WTC11 (cell line): ENCODE measurements around the gene TBC1D22A. TPM values are rescaled to one million over a fixed set of nuclear protein-coding genes. Genes with fewer than 3 reads are reported as not detected.

Experiments
- ATAC-seq: fragments of 200-7000 bp; cut with Tn5 transposase; 2 replicates; pipeline ENCODE4 v1.10.0; 2021; ENCODE audit warnings: mild to moderate bottlenecking, moderate library complexity
- CTCF ChIA-PET: fragments of 300-600 bp; sonication (Branson Sonifier 250); formaldehyde crosslinking; loops from one replicate; lab custom pipeline; 2021; ENCODE audit warnings: antibody characterized with exemption; lab: Charles Lee
- POLR2A ChIA-PET: fragments of 350-600 bp; sonication (Branson Sonifier 250); formaldehyde crosslinking; loops from one replicate; lab custom pipeline; 2021; ENCODE audit warnings: antibody characterized with exemption; lab: Charles Lee
- DNase-seq: peaks from one replicate; pipeline ENCODE4 v3.0.0; 2021; ENCODE audit warnings: low spot score
- H3K27ac Mint-ChIP-seq: 2 replicates; pipeline ENCODE4 v1.8.0; 2021; ENCODE audit warnings: mixed read lengths
- H3K27me3 Mint-ChIP-seq: 2 replicates; pipeline ENCODE4 v1.8.0; 2021; ENCODE audit warnings: low read depth, mild to moderate bottlenecking, moderate library complexity, mixed read lengths
- H3K36me3 Mint-ChIP-seq: 2 replicates; pipeline ENCODE4 v1.8.0; 2021; ENCODE audit warnings: mixed read lengths
- H3K4me1 Mint-ChIP-seq: 2 replicates; pipeline ENCODE4 v1.8.0; 2022; ENCODE audit warnings: mixed read lengths
- H3K4me3 Mint-ChIP-seq: 2 replicates; pipeline ENCODE4 v1.8.0; 2021; ENCODE audit warnings: mild to moderate bottlenecking, moderate library complexity, mixed read lengths
- H3K9me3 Mint-ChIP-seq: 2 replicates; pipeline ENCODE4 v1.8.0; 2021; ENCODE audit warnings: mixed read lengths
- ATF6 ChIP-seq: sonication (generic); formaldehyde crosslinking; IDR thresholded peaks from 2 replicates; pipeline ENCODE4 v1.8.1; 2023; ENCODE audit warnings: mild to moderate bottlenecking, missing genetic modification reagents
- CBFB ChIP-seq: sonication (generic); formaldehyde crosslinking; IDR thresholded peaks from 2 replicates; pipeline ENCODE4 v1.8.1; 2022; ENCODE audit warnings: mild to moderate bottlenecking, low read depth, missing genetic modification reagents
- CREM ChIP-seq: sonication (generic); formaldehyde crosslinking; IDR thresholded peaks from 2 replicates; pipeline ENCODE4 v1.8.1; 2022; ENCODE audit warnings: mild to moderate bottlenecking, missing genetic modification reagents, moderate library complexity
- CTCF ChIP-seq: fragments of 200-600 bp; IDR thresholded peaks from 2 replicates; pipeline ENCODE4 v1.8.0; 2022; ENCODE audit warnings: antibody characterized with exemption
- FOXK1 ChIP-seq: sonication (generic); formaldehyde crosslinking; IDR thresholded peaks from 2 replicates; pipeline ENCODE4 v1.8.0; 2022; ENCODE audit warnings: mild to moderate bottlenecking, moderate library complexity, missing genetic modification reagents
- FOXP1 ChIP-seq: sonication (generic); formaldehyde crosslinking; IDR thresholded peaks from 2 replicates; pipeline ENCODE4 v1.8.0; 2022; ENCODE audit warnings: missing genetic modification reagents, mild to moderate bottlenecking, moderate library complexity, borderline replicate concordance
- GRHL2 ChIP-seq: fragments of 250-450 bp; sonication (Bioruptor Pico); IDR thresholded peaks from 2 replicates; pipeline ENCODE4 v1.8.0; 2022; ENCODE audit warnings: mild to moderate bottlenecking, moderate library complexity; ENCODE audit not compliant: insufficient replicate concordance, severe bottlenecking
- HMGA2 ChIP-seq: fragments of 250-450 bp; sonication (Bioruptor Pico); IDR thresholded peaks from 2 replicates; pipeline ENCODE4 v1.4.0; 2021; ENCODE audit warnings: mild to moderate bottlenecking, moderate library complexity
- IRF2 ChIP-seq: sonication (generic); formaldehyde crosslinking; IDR thresholded peaks from 2 replicates; pipeline ENCODE4 v1.8.0; 2022; ENCODE audit warnings: low read depth, missing genetic modification reagents, borderline replicate concordance
- RORB ChIP-seq: fragments of 250-450 bp; sonication (Bioruptor Pico); IDR thresholded peaks from 2 replicates; pipeline ENCODE4 v1.9.0; 2021; ENCODE audit warnings: mild to moderate bottlenecking
- ZNF121 ChIP-seq: sonication (generic); formaldehyde crosslinking; IDR thresholded peaks from 2 replicates; pipeline ENCODE4 v1.8.0; 2023; ENCODE audit warnings: missing genetic modification reagents
- ZNF232 ChIP-seq: sonication (generic); formaldehyde crosslinking; IDR thresholded peaks from 2 replicates; pipeline ENCODE4 v1.8.0; 2022; ENCODE audit warnings: mild to moderate bottlenecking, missing genetic modification reagents
- ZNF425 ChIP-seq: fragments of 250-450 bp; sonication (Bioruptor Pico); conservative IDR thresholded peaks from 2 replicates; pipeline ENCODE4 v1.9.0; 2021; ENCODE audit warnings: mild to moderate bottlenecking
- ZNF671 ChIP-seq: fragments of 250-450 bp; sonication (Bioruptor Pico); IDR thresholded peaks from 2 replicates; pipeline ENCODE4 v1.8.0; 2021; ENCODE audit warnings: mild to moderate bottlenecking
- total RNA-seq: library from RNA; stranded (reverse); gene quantifications from 3 replicates; pipeline ENCODE4 v1.2.3, GENCODE V29; 2021
- TF ChIP-seq, protein P1 (sequence below): fragments of 250-450 bp; sonication (Bioruptor Pico); IDR thresholded peaks from 2 replicates; pipeline ENCODE4 v1.9.0; 2021; ENCODE audit warnings: mild to moderate bottlenecking, borderline replicate concordance

TBC1D22A gene
- total RNA-seq, 1 experiment from 2014 or later = 18.1 TPM

- TF ChIP-seq ZNF671 (no peak), ZNF121 (CRISPR knock-in tag) (no peak), HMGA2 (no peak), ATF6 (CRISPR knock-in tag) (no peak), RORB (CRISPR knock-in tag) (no peak)
- TF ChIP-seq, protein P1, sequence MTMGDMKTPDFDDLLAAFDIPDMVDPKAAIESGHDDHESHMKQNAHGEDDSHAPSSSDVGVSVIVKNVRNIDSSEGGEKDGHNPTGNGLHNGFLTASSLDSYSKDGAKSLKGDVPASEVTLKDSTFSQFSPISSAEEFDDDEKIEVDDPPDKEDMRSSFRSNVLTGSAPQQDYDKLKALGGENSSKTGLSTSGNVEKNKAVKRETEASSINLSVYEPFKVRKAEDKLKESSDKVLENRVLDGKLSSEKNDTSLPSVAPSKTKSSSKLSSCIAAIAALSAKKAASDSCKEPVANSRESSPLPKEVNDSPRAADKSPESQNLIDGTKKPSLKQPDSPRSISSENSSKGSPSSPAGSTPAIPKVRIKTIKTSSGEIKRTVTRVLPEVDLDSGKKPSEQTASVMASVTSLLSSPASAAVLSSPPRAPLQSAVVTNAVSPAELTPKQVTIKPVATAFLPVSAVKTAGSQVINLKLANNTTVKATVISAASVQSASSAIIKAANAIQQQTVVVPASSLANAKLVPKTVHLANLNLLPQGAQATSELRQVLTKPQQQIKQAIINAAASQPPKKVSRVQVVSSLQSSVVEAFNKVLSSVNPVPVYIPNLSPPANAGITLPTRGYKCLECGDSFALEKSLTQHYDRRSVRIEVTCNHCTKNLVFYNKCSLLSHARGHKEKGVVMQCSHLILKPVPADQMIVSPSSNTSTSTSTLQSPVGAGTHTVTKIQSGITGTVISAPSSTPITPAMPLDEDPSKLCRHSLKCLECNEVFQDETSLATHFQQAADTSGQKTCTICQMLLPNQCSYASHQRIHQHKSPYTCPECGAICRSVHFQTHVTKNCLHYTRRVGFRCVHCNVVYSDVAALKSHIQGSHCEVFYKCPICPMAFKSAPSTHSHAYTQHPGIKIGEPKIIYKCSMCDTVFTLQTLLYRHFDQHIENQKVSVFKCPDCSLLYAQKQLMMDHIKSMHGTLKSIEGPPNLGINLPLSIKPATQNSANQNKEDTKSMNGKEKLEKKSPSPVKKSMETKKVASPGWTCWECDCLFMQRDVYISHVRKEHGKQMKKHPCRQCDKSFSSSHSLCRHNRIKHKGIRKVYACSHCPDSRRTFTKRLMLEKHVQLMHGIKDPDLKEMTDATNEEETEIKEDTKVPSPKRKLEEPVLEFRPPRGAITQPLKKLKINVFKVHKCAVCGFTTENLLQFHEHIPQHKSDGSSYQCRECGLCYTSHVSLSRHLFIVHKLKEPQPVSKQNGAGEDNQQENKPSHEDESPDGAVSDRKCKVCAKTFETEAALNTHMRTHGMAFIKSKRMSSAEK (CRISPR knock-in tag) = no peak
These were observed 366.3 kb downstream of the TBC1D22A start (continued) for GRCh38 chr22:47128622-47129215.

GRCh38 chr22:47129902-47130635 lies 367.6 kb downstream of the TBC1D22A start:
- no peaks in the 10 kb centered on the region for H3K4me1 Mint-ChIP-seq
- H3K36me3 Mint-ChIP-seq = peaks cover 4% of the 10 kb centered on the region; the same call in 1 of the 2 replicates
- ChIA-PET CTCF (no interaction called here), POLR2A (no interaction called here)
- H3K9me3 Mint-ChIP-seq = no peaks in the 10 kb centered on the region
- no peaks in the 10 kb centered on the region for H3K27me3 Mint-ChIP-seq
- DNase-seq (no peak), ATAC-seq (no peak)
- TF ChIP-seq CTCF (no peak), CREM (CRISPR knock-in tag) (no peak), ZNF232 (CRISPR knock-in tag) (no peak), CBFB (CRISPR knock-in tag) (no peak), ZNF425 (CRISPR knock-in tag) (no peak), FOXK1 (no peak), IRF2 (no peak), HMGA2 (no peak), GRHL2 (CRISPR knock-in tag) (no peak), FOXP1 (CRISPR knock-in tag) (no peak)
- H3K27ac Mint-ChIP-seq = peak overlapping the region; percentile 49; the same call in 1 of the 2 replicates
- H3K4me3 Mint-ChIP-seq = no peak overlapping the region
